Activated CD8-positive, alpha-beta memory T cell treated with anti-CD3 and anti-CD28 coated beads, Interleukin-2, amount 50 U/mL, for 1 hour (primary cell): ENCODE measurements around the gene CUEDC1.
"Not testable (repeated sequence)": the region's sequence is repeated elsewhere in the genome, so short reads cannot be mapped to it uniquely, and the experiment has no call there.

Source experiments
- DNase-seq: peaks from one replicate; pipeline ENCODE4 v3.0.0-alpha.2; 2020; ENCODE audit errors: extremely low read depth

CUEDC1 gene

DNA sequence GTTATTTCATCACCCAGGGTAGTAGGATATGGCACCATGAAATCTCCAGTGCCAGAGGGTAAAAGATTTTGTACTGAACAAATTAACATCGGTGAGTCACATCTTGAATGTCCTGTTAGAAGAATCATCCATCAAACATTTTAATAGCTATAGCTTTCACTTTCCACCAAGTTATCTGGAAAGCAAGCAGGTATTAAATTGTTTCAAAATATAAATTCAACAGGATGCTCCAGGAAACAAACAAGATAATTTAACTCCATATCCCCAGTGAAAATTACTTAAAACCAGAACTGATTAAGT lies 30.4 kb upstream of the CUEDC1 start:
- no peak for DNase-seq

DNA sequence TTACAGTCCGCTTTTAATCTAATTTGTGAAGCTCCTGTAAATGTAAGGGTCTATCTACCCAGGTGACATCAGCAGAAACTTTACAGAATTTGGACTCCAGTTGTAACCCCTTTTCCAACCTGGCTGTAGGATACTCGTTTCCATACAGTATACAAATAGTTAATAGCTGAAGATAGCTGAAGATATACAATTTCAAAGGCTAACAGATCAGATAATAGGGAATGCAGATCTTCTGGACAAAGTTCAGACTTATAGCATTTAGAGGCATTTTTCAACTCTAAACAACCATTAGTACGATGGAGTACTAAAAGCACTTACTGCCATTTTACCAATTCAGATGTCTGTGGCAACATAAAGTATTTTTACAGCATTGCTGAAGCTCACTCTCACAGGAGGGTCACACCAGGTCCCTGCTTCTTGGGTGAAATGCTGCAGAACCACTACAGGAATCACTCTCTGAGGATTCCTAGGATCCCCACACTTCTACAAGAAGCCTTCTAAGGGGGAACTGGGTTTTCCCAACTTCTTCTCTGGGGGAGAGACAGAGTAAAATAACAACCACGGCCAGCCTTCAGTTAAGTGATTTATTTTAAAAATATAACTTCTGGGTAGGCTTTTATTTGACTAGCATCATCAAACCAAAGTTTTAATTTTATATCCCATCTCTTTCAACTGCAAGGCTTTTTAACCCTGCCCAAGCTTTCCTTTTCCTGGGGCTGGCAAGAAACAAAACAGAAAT lies 29.9 kb upstream of the CUEDC1 start:
- DNase-seq = no peak

DNA sequence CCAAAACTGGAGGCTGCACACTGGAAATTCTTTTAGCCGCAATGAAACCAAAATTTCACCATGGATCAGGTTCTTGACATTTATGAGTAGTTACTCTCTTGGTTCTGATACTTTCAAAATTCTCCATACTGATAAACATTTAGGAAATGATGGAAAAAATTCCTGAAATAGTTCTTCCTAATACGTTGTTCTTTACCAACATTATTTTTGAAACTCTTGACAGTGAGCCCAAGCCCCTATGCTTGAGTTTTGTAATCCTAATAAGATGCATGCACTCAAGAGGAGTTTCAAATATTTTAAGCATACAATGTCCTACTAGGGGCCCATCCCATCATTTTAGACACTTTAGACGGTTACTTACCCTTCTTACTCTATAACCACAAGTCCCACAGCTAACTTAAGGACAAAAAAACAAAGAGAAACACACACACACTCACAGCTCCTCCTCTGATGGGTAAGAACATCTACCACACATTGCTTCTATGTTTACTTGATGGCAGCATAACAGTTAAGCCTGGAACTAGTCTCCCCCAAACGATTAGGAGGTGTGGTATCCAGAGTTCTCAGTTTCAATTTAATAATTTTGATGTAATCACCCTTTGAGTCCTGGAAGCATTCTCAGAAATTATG lies 29.2 kb upstream of the CUEDC1 start:
- DNase-seq = no peak

DNA sequence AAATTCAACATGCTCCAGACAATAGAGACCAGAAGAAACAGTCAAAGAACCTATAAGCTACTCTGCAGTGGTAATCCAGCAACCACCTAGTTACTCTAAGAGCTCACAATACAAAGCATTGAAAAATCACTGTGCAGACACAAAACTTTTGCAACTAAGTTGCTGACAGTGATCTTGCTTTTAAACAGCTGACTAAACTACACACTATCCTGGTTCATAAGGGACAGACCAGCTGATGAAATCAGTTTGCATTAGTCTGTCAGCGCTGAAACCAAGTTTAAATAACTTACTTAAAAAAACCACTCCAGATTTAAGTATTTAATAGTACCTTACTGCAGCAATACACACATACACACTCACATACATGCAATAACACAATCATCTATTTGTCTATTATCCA lies 28.2 kb upstream of the CUEDC1 start:
- no peak for DNase-seq

DNA sequence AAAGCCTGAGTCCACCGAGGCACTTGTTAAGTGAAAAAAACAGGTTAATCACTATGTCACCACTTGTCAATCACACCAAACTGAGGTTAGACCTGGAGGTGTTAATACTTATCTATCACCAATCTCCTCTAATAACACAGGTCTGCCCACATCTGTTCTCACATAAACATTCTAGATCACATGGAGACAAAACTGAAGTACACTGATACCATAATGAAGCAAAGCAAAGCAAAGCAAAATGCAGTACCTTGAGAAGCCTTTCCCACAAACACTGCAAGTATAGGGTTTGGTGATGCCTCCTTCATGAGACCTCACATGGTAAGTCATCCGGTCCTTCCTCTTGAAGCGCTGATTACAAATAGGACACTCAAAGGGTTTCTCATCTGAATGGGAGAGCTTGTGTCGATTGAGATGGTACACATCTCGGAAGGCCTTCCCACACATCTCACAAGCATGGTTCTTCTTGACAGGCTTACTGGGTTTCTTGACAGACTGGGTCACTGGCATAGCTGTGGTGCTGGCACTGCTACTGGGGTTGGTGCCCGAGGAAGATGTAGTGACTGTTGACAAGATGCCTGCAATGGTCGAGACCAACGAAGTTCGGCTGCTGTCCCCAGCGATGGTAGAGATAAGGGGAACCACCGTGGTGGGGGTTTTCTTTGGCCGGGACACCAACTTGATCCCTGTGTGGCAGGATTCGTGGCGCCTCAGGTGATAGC lies 27.4 kb upstream of the CUEDC1 start:
- no peak for DNase-seq

DNA sequence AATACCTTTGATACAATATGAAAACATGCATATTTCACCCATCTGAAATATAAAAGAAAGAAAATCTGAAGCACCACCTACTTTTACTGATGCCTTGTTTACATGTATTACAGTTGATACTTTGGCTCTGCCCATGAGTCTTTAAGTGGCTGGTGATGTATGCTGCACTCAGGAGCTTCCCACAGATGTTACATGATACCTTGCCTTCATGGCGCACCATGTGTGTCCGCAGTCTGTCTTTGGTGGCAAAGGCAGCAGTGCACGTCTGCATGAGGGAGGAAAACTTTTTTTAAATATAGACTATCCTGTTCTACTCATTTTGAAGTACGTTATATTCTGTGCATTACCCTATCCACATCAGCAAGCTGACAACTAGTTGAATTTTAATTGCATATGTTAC lies 25.3 kb upstream of the CUEDC1 start:
- no peak for DNase-seq

DNA sequence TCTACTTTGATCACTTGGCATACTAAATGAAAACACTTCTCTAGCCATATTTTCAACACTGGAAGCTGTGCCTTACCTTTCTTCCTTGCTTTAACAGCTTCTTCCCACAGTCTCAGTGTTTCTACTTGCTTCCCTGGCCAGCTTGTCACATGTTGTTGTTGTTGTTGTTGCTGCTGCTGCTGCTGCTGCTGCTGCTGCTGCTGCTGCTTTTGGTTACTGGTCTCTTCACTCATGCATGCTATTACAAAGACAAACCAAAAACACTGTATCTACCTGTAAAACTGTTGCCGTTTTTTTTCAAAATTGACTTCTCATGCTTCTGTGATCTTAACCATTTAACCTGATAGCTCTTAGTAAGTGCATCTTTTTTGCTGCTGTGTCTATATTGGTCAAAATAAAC lies 23.9 kb upstream of the CUEDC1 start:
- DNase-seq = no peak

DNA sequence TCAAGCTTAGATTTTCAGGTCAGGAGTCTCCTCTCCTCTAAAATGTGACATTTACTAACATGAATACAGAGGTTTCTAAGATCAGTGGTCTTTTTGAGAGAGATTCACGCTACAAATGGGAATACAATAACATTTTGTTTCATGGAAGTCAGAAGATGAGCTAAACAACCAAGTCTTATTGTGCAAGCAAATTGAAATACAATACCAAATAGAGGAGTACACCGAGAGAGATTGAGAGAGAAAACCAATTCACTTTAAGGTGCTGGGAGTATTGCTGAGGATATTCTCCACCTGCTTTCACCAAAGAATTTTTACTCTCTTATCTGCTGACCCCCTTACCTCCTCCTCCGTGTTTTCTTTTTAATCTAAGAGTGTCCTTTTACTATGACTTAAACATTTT lies 21.4 kb upstream of the CUEDC1 start:
- no peak for DNase-seq

DNA sequence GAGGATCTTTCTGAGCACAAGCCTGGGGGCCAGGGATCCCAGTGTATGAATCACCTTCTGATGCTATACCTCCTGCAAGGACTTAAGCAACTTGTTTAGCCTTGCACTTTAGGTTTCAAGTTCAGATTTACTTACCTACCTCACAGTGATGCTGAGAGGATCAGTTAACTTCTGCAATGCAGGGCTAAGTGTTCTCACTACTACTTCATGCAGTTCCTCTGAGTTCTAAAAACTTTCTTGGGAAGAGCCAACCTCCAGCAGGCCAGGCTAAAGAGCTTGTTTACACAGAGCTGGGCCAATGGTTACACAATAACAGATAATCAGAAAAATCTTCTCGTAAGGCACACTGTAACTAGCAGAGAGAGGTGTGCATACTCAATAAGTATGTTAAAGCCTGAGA lies 19.8 kb upstream of the CUEDC1 start:
- no peak for DNase-seq

DNA sequence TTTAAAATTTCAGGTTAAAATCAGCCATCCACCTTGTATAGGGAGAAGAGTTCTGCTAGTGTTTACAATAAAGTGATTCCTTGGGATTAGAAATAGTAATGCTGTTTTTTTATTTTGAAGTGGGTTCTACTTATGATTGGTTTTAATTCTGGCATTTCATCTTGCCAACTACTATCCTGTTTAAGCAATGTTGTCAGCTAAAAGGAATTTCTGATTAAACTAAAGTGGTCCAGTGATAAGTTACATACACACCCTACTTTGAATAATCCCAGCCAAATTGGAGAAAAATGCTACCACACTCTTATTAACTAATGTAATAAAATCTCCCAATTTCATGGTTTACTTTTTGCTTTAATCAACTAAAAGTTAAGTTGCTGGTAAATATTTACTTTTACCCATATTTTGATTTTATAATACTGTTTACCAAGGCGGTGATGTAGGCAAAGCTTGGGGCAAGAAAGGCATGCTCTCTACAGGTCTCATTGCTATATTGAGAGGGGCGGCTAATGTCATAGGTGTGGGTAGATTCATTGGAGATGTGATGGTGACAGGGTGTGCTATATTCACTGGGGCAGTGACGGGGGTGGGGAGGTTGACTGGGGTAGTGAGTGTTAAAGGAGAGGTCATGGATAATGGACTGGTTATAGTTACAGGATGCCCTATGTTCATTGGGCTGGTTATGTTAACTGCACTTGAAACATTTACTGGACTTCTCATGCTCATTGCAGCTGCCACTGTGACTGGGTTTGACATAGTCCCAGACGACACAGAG lies 19.0 kb upstream of the CUEDC1 start:
- DNase-seq = not testable (repeated sequence)

DNA sequence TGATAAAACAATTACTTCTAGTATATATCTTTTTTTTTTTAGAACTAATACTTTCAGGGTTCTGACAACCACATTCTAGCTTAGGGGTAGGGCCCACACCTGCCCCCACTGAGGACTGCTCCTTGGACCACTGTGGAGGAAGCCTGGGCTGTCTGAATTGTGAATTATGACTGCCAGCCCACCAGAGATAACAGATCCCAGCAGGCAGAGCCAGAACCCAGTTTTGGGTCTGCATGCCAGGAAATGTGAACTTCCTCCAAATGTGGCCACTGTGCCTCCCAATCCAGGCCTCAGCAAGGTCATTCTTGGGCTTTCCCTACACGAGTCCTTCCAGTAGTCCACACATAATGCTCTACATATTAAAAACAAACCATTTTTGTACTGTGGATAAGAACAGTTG lies 16.9 kb upstream of the CUEDC1 start:
- DNase-seq = no peak

DNA sequence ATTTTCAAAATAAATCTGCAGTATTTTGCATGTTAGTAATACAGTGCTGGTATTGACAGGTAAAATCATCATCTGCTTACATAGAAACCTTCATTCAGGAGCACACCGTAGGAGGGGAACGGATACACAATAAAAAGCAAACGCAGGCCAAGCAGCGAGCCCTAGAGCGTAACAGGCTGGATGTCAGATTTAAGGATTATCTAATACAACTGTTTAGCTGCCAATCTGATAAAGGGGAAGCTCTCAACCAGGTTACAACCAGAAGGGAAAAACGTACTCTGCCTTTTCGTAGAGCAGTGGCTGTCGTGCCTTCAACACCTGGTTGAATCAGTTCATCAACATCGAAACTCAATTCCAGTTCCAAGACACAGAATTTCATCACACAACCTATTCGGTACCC lies 16.4 kb upstream of the CUEDC1 start:
- DNase-seq = no peak

DNA sequence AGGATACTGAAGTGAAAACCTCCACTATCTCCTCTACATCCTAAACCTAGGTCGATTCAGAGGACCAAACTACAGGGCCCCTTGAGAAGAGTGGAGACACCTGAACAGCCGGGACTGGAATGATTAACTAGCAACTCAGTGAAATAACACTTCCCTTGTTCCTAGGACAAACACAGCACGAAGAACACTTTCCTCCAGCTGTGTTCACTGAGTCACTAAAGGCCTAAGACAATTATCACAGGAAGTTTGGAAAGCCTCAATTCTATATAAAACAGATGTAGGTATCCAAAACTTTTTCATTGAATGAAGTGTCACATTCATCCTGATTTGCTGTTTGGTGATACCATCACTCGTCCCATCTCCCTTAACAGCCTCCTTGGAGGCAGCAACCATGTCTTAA lies 15.5 kb upstream of the CUEDC1 start:
- no peak for DNase-seq

DNA sequence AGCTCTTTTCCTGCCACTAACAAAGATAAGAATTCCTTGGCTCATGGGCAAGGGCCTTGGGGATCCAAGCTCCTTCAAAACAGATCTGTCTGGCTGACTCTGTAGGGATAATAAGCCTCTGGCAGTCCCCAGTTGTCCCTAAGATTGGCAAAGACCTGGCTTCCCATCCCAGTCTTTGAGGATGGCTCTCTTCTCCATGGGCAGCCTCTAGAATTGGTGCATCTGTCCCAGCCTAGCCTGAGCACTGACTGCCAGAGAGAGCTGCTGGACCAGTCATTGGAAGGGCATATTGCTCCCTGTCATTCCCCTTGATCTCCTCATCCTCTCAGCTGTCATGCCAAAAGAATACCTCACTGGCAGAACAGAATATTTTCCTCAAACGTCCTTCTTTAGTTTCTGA lies 13.2 kb upstream of the CUEDC1 start:
- DNase-seq = no peak

DNA sequence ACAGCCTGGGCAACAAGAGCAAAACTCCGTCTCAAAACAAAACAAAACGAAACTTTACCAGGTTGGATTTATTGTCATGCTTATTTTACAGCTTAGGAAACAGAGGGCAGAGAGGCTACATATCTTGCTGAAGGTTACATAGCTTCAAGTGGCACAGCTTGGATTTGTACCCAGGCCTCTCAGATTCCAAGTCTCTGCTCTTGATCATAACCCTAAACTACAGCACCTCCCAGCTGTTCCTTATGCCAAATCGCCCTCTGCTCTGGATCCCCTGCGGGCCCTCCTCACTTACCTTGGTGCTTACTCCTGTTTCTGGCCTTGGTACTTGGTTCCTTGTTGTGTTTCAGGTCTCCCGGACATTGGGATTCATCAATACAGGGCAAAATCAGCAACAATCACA lies 11.7 kb upstream of the CUEDC1 start:
- no peak for DNase-seq

DNA sequence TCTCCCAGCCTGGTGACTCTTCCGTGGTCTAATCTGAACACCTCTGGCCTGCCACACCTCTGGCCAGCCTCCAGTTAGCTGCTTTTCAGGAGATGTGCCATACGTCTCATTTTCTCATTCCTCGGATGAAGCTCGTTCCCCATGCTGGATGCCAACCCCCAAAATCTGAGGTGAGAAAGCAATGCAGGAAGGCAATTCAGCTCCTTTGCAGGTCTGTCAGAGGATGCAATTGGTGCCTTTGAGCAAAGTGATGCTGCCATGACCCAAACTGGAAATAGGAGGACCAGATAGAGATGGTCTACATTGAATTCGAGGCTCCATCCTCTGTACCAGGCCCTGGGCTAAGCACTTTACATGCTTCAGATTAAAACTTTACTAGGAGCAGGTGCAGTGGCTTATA lies 11.0 kb upstream of the CUEDC1 start:
- DNase-seq = no peak

DNA sequence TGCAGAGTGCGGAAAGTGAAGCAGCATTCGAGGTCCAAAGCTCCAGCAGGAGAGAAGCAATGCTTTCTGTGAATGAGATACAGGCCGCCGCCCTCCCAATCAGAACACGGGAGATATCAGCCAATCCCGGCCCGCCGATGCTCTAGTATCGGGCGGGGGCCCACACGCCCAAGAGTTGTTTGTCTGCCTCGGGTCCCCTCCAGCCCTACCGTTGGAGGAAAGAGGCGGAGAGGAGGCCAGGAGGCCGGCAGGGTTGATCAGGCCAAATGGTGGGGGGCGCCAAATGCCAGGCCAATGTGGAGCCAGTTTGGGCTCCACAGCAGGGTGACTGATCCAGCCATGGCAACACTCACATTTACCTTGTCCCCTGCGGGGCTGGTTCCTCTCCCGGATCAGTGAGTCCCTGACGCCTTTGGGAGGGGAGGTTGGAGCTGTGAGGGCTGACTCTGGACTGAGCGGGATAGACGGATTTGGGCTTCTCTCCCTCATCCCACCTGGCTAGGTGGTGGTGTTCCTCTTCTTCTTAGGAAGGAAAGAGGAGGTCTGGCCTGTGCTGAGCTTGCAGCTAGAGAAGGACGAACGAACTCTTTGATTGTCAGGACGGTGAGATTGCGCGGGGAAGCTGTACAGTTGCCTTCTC lies 10.4 kb upstream of the CUEDC1 start:
- DNase-seq = no peak

DNA sequence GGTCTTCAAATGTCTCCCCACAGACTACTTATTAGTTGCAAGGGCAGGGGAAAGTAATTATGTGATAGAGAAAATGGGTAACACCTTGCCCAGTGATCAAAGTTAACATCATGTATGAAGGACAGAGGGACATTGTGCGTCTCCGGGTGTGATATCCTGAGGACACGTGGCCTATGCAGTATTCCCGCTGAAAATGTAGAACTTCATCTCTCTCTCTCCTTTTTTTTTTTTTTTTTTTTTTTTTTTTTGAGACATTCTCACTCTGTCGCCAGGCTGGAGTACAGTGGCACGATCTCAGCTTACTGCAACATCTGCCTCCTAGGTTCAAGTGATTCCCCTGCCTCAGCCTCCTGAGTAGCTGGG lies 7.9 kb upstream of the CUEDC1 start:
- DNase-seq = no peak

DNA sequence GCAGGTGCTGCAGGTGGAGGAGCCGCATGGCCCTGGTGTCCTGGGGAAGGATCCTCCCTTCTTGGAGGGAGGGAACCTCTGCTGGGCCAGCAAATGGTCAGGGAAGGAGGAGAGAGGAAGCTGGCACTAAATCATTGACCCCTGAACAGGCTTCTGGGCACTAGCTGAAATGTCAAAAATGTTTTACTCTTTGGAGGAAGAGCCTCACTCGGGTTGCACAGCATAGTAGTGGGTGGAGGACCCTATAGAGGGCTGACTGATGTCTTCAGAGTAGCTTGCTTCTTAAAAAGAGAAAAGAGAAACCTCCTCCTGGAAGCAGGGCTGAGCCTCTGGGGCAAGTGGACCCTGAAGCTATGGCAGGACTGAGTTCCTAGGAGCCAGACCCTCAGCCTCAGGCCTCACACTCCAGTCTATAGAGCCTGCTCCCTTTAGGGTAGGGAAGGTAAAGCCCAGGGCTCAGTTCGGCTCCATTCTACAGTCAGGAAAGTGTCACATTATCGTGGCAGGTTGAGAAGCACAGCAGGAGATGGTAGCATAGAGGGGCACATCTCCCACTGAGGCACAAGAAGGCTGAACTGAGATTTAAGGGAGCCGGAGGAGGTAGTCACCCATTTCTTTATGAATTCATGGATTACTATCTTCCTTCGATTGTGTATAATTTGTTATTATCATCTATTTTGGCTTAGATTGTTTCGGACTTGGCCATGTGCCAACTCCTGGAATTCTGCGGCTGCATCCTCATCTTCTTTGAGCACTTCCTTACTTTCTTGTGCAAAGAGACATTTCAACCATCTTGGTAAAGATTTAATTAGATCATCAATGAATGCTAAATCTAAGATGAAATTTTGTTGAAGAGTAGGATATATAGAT lies 7.3 kb upstream of the CUEDC1 start:
- no peak for DNase-seq

DNA sequence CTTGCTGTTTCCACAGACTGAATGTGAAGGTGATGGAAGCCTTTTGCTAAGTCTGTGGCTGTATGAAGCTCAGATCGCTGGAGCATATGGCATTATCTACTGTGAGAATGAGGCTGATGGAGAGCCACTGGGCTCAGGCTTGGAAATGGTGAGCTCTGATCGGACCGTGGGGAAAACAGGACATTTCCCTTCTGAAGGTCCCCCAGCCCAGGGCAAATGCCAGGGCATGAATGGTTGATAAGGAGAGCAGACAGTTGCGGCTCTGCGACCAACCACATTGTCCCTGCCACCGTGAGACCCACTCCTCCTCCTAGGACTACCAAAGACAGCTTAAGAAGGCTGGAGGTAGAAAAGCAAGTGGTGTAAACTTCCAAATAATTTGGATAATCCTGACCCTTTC lies 4.7 kb upstream of the CUEDC1 start:
- DNase-seq = no peak

DNA sequence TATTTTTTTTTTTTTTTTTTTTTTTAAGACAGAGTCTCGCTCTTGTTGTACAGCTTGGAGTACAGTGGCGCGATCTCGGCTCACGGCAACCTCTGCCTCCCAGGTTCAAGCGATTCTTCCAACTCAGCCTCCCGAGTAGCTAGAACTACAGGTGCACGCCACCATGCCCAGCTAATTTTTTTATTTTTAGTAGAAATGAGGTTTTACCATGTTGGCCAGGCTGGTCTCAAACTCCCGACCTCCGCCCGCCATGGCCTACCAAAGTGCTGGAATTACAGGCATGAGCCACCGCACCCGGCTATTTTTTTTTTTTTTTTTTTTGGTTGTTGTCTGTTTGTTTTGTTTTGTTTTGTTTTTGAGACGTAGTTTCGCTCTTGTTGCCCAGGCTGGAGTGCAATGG lies 3.2 kb upstream of the CUEDC1 start:
- not testable (repeated sequence) for DNase-seq
